Stimulated activated CD8-positive, alpha-beta memory T cell treated with anti-CD3 and anti-CD28 coated beads, Interleukin-2, amount 100 ng/mL, for 48 hours (primary cell): Measurements from ENCODE around the gene TRIL.

Experiments
- DNase-seq, 2 donors: peaks; one replicate each; pipeline ENCODE4 v3.0.0-alpha.2; 2020; ENCODE audit warnings: low read depth in 2 of 2

TRIL gene

DNA sequence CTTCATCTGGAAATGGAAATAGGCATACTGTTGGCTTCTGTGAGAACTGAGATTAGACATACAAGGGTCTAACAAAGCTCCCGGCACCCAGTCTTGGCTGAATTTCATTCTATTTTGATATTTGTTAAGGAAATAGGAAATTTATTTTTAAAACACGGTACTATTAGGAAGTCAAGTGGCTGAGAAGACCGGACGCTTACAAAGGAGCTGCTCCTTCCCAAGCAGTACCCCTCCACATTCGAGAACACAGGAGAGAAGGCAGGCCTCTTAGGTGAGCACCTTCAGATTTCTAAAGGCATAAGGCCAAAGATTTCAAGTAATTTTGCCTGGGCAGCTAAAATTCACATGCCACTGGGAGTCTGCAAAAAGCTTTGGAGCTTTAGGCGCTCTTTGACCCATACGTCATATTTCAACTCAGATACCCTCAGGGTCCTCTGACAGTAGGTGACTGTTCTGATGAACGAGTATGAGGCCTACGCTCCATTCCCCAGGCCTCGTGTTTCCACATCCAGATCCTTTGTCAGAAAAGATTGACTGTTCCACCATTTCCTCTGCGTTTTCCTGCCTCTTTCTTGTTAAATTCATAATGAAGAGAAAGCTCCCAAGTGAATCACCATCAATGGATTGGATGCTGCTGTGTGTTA lies 17.3 kb downstream of the TRIL start:
- no peak for DNase-seq

DNA sequence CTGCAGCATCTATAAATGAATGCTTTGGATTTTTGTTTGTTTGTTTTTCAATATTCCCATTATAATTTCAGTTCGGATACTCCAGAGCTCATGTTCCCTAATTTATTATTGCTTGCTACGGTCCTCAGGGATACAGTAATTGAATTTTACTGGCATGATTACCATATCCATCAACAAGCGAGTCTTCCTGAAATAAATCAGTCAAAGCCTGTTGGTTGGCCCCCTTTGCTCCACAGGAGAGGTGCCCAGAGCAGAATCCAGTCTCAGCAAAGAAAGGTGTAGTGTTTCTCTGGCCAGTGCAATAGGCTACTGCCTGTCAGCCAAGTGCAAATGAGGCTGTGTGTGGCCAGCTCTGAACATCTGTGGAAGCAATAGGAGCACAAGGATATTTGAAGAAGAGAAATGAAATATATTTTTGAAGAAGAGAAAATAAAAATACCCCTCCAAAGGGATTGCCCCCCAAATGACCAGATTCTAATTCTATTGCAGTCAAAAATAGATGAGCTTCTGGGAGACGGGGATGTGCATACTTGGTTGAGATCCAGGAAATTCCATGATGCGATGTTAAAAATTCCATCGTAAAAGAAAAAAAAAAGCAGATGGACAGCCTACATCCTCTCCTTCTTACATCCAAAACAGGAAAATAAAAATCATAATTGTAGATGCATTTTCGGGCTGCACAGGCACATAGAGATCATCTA lies 18.1 kb downstream of the TRIL start:
- DNase-seq = no peak

DNA sequence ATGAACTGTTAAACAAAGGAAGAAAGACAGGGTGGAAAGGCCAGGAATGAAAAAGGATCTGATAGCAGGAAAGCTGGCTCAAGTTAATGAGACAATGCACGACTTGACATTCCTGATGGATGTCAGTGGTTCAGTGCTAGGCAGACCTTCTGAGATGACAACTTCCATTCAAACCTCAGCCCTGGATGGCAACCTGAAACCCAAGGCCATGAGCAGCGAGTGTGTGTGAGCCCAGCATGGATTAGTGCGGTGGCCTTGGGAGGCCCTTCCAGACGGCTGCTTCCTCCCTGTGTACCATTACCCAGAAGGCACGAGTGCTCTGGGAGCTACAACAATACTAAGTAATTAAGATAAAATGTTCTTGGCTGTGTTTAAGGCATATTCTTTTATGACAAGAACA lies 18.8 kb downstream of the TRIL start:
- no peak for DNase-seq

DNA sequence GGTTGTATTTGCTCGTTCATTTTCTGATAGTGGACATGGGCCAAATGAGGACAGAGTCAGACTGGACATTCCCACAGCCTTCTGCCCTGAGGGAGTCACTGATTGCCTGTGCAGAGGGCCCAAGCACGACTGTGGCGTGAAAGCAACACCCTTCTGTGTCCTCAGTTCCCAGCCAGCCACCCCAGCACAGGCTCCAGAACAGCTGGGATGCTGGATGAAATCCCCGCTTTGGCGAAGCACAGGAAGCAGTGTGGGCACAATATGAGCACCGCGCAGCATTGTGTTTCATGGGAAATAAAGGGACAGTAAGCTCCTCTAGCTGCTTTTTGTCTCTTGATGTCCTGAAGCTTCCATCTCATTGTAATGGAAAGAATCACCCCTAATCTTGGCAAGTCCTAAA lies 20.5 kb downstream of the TRIL start:
- no peak for DNase-seq

DNA sequence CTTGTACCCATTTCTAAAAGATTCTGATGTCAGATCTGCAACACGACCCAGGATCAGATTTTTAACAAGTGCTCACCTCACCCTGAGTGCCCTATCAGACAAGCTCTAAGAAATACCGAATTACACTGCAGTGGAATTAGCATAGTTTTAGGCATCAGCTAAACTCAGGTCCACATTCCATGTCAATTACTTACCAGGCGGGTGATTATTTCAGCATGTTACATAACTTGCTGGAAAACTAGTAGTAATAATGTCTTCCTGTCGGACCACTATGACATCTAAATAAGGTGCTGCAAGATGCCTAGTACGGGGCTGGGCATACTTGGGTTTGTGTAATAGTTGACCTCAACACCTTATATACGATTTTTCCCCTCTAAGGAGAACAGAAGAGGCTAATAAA lies 21.0 kb downstream of the TRIL start:
- no peak for DNase-seq

DNA sequence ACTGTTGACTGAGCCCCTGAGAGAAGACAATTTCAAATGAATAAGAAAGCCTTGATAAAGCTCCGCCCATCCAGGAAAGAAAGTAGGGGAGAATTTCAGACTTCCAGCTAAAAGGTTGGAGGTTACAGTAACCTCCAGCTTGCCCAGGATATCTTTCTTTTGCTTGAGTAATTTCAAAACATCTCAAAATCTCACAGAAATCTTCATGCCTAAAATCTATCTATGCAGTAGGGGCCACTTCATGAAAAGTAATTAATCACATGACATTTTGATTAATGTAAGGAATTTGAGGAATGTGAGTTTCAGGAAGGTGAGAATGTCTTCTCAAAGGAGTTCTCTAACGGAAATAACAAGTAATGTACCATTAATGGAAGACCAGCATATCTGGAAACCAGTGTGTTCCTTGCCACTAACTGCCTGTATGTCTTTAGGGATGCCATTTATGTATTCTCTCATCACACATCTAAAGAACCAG lies 24.2 kb downstream of the TRIL start:
- DNase-seq = no peak

DNA sequence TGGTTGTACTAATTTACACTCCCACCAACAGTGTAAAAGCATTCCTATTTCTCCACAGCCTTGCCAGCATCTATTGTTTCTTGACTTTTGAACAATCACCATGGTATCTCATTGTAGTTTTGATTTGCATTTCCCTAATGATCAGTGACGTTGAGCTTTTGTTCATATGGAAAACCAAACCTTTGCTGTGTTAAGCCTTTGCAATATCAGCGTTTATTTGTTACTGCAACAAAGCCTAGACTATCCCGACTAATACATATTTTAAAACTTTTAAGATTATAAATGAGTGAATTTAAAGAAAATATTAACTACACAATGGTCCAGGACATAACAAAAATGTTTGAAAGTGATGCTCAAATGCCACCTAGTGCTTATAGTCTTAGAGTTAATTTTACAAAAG lies 26.6 kb downstream of the TRIL start:
- DNase-seq = no peak

DNA sequence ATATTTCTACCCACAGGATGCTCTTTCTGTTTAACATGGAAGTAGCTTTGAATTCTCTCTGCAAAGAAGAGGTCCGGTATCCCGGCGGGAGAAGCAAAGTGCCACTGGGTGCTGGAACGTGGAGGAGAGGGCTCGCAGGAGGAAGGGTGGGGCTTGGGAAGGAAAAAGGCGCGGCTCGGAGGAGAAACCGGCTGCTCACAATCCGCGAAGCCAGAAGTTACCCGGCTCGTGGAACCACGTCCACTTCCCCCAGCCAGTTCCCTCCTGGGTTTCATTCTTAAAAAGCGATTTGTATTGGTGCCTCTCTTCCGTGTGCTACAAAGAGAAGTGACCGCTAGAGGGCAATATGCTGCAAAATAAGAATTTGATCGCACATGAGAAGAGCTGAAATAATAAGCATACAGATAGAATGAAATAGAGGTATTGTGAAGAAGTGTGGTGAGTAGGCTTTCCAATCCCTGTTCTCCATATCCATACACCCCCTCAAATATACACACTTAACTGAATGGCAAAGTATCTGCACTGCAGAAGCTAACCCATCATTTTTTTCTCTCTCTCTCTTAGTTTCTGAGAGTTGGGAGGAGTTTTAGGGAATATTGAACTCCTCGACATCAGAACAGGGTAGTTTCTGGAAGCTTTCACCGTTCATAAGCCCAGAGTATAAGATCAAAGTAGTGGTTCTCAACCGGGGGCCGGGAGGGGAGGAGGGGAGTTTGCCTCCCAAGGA lies 31.1 kb downstream of the TRIL start:
- peak; percentile 3 to 11 for DNase-seq

DNA sequence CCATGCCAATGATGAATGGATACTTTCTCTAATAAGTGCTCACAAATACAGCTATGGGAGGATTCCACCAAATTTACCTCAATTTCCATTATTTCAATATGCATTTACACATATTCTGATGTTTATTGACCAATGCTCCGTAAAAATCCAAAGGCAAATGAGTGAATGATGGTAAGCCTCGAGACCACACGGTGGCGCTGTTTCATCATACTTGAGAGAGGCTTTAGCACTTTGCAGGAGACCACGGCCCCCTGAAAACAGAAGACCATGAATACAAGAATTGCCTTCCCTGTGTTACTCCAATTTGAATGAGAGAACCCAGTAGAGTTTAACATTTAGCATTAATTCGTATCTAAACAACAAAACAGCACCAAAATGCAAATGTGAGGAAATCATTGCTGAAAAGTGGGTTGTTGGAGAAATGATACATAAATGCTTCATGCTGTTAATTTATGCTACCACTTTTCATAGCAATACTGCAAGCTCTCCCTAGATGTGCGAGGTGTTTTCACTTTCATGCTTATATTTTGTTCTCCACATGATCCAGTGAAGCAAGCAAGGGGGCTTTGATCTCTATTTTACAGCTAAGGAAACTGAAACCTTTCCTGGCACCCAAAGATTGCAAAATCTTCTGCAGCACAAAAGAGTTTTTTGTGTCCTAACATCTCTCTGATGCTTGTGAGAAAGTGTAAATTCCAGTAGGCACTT lies 35.4 kb downstream of the TRIL start:
- DNase-seq = peak; percentile 32 to 39

DNA sequence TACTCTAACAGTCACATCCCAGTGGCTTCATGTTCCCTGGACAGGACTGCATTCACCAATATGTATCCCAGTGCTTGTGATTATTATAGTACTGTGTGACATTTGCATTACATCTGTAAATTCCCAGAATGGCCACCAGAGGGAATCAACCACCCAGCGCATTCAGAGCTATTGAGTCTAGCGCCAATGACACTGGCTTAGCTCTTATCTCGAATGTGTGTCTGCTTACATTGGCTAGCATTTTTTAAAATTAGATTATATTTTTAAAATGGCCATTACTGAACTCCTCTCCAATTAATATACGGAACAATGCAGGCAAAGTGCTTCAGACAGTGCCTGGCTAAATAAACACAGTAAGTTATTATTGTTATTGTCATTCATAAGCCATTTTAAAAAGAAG lies 36.3 kb downstream of the TRIL start:
- DNase-seq = peak in 1 of 2 donors; percentile 1

DNA sequence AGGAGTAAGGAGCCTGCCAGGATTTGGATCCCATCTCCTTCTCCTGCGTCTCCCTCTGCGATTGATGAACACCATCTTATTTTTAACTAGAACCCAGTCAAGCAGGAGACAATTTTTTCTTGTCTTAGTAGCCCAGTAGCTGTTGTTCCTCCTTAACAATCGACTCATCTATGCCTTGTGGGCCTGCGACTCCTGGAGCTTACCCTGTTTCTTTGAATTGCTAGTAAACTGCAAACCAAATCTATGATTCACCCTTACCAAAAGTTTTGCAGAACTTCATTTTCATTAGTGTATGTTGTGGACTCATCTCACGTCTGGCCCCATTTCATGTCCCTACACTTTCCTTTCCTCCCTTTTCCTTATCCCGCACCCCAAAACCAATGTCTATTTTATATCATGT lies 37.7 kb downstream of the TRIL start:
- no peak for DNase-seq

DNA sequence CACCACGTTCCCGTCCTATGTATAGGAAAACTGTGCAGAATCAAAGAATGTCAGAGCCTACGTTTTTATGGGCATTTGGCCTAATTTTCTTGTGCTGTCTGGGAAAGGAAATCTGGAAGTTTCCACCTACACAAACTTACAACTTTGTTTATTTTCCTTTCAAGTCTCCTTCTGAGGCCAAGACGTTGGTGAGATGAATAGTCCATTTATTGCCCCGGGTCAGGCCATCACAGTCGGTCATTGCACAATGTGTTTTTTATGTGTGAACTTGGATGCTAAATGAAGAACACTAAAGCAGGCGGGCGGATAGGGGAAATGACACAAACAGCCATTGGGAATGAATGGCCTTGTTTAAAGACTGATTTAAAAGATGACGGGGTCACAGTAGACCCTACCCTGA lies 38.6 kb downstream of the TRIL start:
- DNase-seq = no peak

DNA sequence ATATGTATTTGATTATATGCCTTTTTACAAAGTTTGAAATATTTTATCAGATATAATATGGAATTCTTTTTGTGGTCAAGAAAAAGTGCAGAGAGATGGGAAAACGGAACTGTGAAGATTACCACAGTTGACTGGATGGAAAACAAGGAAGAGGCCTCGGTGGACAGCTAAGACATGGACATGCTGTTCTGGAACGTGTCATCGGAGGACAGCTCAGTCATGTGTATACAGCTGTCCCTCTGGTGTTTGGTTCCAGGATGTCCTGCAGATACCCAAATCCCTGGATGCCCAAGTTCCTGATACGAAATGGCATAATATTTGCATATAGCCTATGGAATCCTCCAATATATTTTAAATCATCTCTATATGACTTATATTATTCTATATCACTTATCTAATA lies 49.4 kb downstream of the TRIL start:
- DNase-seq = no peak

DNA sequence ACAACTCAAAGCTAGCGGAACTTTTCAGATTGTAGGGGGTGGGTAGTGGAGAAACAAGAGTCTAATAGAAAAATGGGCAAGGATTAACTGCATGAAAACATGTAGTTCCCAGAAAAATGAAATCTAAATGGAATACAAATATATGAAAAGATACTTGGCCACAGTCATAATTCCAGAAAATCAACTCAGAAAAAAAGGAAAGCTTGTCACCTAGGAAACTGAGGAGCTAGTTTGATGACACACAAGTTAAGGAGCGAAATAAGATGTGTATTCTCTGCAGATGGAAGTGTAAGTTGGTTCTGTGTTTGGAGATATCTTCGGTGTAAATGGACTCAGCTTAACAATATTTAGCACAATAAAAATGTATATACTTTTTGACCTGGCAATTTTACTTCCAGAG lies 52.7 kb downstream of the TRIL start:
- DNase-seq = no peak

DNA sequence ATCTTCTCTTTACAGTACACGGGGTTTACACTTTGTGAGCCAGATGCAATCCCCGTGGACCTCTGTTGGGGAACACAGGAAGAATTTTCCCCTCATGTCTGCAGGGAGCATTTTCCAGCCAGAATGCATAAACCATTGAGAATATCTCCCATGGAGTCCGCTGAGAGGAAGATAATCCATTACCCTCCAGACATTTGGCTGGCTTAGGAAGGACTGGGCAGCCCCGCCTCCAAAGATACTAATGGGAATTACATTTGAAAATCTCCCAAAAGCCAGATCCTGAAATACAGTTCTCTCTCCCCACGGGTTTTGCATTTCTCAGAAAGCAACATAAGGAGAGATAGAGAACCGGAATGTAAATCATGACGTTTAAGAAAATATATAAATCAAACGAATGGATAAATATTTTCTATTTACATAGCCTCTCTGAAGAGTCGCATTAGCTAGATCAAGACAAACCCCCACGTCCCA lies 53.5 kb downstream of the TRIL start:
- DNase-seq = no peak

DNA sequence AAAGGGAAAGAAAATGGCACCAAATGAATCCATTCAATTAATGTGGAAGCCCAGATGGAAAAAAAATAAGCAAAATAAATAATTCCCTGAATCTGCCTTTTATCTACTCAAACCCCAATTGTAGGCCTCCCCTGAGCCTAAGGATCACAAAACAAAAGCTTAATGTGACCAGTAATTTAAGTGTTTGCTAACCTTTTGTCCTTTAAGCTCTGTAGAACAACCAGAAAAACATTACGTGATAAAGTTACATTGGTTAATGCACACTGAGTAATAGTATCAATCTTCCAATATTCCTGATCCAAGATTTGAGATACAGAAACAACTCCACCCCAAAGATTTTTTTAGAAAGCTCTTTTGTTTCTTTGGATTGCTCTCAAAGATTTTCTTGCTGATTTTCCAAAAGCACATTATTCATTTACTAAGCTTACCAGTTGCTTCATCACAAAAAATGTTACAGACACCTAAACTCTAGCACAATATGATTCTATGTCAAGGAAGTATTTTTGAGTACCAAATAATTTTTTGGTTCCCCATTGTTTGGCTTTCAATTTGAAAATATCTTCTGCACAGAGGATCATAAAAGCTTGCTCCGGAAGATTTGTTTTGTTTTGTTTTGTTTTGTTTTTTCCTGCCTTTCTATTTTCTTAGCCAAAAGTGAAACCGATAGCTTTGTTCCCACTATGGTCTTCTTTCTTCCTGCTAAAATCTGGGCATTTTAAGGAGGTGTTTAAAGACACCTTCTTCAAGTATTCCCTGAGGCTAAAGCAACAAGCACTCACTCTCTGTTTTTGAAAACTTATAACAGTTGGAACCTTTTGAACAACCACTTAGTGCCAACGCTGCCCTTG lies 54.2 kb downstream of the TRIL start:
- no peak for DNase-seq
